Cardiac muscle cell (in vitro differentiated cells and primary cell): ENCODE results near the gene ARHGEF7. TPM values are rescaled to one million over a fixed set of nuclear protein-coding genes. Genes with fewer than 3 reads are reported as not detected.

Experiments
- DNase-seq, 2 donors: peaks; one replicate each; pipeline versions ENCODE4 v3.0.0 to v3.0.0-alpha.2; 2010 to 2017; ENCODE audit warnings: low read depth in 1 of 2, low spot score in 1 of 2
- H3K27ac ChIP-seq: fragments of 200-600 bp; sonication (generic); 2 replicates; pipeline ENCODE4 v1.5.1; 2016
- H3K27me3 ChIP-seq: fragments of 200-600 bp; sonication (generic); 2 replicates; pipeline ENCODE4 v1.6.0; 2016; ENCODE audit warnings: control low read depth
- H3K36me3 ChIP-seq: fragments of 200-600 bp; sonication (generic); 2 replicates; pipeline ENCODE4 v1.5.1; 2016; ENCODE audit warnings: control low read depth
- H3K4me1 ChIP-seq: fragments of 200-600 bp; sonication (generic); 2 replicates; pipeline ENCODE4 v1.8.1; 2017; ENCODE audit warnings: low read depth, mild to moderate bottlenecking, mixed run types
- H3K4me3 ChIP-seq: fragments of 200-600 bp; sonication (generic); 2 replicates; pipeline ENCODE4 v1.5.1; 2016; ENCODE audit warnings: mild to moderate bottlenecking
- H3K9me3 ChIP-seq: fragments of 200-600 bp; sonication (generic); 2 replicates; pipeline ENCODE4 v1.5.1; 2017; ENCODE audit warnings: low read depth, mild to moderate bottlenecking, control low read depth
- polyA plus RNA-seq: library from polyadenylated mRNA; unstranded; fragments of >200 nt; fragmentation: Nextera tagmentation; extraction: Ambion mirVana; gene quantifications from 2 replicates; pipeline ENCODE4 v1.2.1, GENCODE V29; 2016
- total RNA-seq: library from RNA; depleted of rRNA; stranded (reverse); fragments of >200 nt; gene quantifications from 2 replicates; pipeline ENCODE4 v1.2.3, GENCODE V29; 2016
- TF ChIP-seq, protein P1 (sequence below): IDR thresholded peaks from 2 replicates; pipeline ENCODE4 v1.5.1; 2012; ENCODE audit warnings: low read depth, mild to moderate bottlenecking, low read length

Gene ARHGEF7
- total and polyA plus RNA-seq, 2 experiments from 2014 or later, result 20.4 to 32.3 TPM

DNA sequence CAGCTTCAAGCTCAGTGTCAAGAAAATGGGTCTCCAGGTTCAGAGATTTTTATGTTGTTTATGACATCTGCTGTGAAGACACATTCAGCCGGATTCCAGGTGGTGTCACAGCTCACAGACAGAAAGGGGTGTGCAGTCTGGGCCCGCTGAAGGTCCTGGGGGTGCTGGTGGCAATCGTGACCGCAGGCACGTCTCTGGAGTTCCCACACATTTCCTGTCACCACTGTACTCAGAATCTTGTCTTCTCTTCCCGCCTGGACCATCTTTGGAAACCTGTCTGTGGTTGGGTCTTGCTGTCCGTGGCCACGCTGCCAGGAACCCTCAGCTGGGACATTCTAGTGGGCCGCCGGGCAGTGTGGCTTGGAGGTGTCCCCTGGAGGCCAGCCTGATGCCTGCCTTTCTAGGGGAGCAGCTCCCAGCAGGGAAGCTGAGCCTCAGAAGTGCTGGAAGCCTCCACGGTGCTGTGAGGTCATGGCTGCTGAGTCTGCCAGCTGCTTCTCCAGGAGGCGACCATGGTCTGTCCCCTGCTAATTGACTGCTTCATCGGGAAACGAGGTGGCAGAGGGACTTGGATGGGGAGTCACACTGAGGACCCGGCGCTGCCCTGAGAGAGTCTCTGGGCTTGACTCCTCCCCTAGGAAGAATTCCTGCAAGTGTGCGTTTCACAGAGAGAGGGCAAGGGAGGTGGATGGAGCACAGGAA lies 209.0 kb downstream of the ARHGEF7 start:
- Histone ChIP-seq H3K4me1 (no peaks in the 10 kb centered on the region), H3K36me3 (no peaks in the 10 kb centered on the region), H3K9me3 (no peaks in the 10 kb centered on the region), H3K4me3 (no peak overlapping the region), H3K27me3 (no peaks in the 10 kb centered on the region), H3K27ac (no peak overlapping the region)
- TF ChIP-seq, protein P1, sequence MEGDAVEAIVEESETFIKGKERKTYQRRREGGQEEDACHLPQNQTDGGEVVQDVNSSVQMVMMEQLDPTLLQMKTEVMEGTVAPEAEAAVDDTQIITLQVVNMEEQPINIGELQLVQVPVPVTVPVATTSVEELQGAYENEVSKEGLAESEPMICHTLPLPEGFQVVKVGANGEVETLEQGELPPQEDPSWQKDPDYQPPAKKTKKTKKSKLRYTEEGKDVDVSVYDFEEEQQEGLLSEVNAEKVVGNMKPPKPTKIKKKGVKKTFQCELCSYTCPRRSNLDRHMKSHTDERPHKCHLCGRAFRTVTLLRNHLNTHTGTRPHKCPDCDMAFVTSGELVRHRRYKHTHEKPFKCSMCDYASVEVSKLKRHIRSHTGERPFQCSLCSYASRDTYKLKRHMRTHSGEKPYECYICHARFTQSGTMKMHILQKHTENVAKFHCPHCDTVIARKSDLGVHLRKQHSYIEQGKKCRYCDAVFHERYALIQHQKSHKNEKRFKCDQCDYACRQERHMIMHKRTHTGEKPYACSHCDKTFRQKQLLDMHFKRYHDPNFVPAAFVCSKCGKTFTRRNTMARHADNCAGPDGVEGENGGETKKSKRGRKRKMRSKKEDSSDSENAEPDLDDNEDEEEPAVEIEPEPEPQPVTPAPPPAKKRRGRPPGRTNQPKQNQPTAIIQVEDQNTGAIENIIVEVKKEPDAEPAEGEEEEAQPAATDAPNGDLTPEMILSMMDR, result no peak
- no peak for DNase-seq

GRCh38 chr13:111324736-111325135 lies 209.6 kb downstream of the ARHGEF7 start:
- Histone ChIP-seq H3K4me1 (no peaks in the 10 kb centered on the region), H3K9me3 (no peaks in the 10 kb centered on the region), H3K27me3 (no peaks in the 10 kb centered on the region), H3K36me3 (no peaks in the 10 kb centered on the region), H3K4me3 (no peak overlapping the region), H3K27ac (no peak overlapping the region)
- DNase-seq, result no peak
- TF ChIP-seq, protein P1, result no peak

- TF ChIP-seq, protein P1, result no peak
- Histone ChIP-seq H3K27ac (no peak overlapping the region), H3K36me3 (no peaks in the 10 kb centered on the region), H3K9me3 (no peaks in the 10 kb centered on the region), H3K4me3 (no peak overlapping the region), H3K4me1 (no peaks in the 10 kb centered on the region), H3K27me3 (no peaks in the 10 kb centered on the region)
- no peak for DNase-seq
Observed at GRCh38 chr13:111325146-111325890, 210.2 kb downstream of the ARHGEF7 start.

GRCh38 chr13:111325941-111326620 lies 211.0 kb downstream of the ARHGEF7 start:
- Histone ChIP-seq H3K27ac (no peak overlapping the region), H3K27me3 (no peaks in the 10 kb centered on the region), H3K9me3 (no peaks in the 10 kb centered on the region), H3K4me1 (no peaks in the 10 kb centered on the region), H3K36me3 (no peaks in the 10 kb centered on the region), H3K4me3 (no peak overlapping the region)
- TF ChIP-seq, protein P1, result no peak
- DNase-seq, result no peak

DNA sequence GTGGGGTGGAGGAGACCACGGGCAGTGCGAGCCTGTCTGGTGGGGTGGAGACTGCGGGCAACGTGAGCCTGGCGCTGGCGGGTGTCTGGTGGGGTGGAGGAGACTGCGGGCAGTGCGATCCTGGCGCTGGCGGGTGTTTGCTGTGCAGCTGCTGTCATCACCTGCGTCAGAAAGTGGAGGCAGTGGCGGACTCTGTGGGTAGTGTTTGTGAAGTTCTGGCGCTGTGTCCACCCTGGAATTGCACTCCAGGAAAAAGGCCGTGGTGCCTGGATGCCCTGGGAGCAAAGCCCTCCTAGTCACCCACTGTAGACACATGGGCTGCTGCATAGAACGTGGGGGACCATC lies 211.5 kb downstream of the ARHGEF7 start:
- H3K27ac ChIP-seq, result no peak overlapping the region
- H3K4me3 ChIP-seq, result no peak overlapping the region
- H3K4me1 ChIP-seq, result no peaks in the 10 kb centered on the region
- H3K36me3 ChIP-seq, result no peaks in the 10 kb centered on the region
- DNase-seq, result no peak
- TF ChIP-seq, protein P1, result no peak
- H3K27me3 ChIP-seq, result no peaks in the 10 kb centered on the region
- no peaks in the 10 kb centered on the region for H3K9me3 ChIP-seq
